Epithelial cell of esophagus (primary cell): ENCODE results near the gene ARHGAP40.
A peak's percentile ranks its signal among the peaks of the same experiment; 100 is the strongest.

Experiments
- DNase-seq: peaks from one replicate; pipeline ENCODE4 v3.0.0; 2010; ENCODE audit warnings: low read depth
- H3K4me3 ChIP-seq: 2 replicates; pipeline ENCODE4 v1.5.1; 2011; ENCODE audit warnings: mild to moderate bottlenecking, low read length, control low read depth
- TF ChIP-seq, protein P1 (sequence below): IDR thresholded peaks from 2 replicates; pipeline ENCODE4 v1.5.1; 2011; ENCODE audit warnings: low read depth, mild to moderate bottlenecking, low read length, control low read depth, inconsistent platforms; ENCODE audit not compliant: insufficient read depth; ENCODE audit errors: missing control alignments

Gene ARHGAP40

DNA sequence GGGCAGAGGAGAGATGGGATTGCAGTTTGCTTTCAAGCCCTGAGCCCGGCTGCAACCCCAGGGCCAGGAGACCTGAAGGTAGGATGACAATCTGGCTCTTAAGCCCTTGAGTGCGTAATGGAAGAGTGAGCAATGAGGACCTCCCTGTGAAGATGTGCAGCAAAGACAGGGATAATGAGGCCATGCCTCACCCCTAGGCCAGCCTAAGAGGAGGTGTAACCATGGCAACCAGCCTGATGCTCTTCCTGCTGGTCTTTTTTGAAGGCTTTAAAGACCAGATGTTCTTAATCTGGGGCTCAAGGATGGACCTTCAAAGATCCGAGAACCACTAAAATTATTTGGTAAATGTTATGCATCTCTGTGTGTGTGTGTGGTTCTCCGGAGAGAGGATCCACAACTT lies 8.2 kb downstream of the ARHGAP40 start:
- no peak overlapping the region for H3K4me3 ChIP-seq
- TF ChIP-seq, protein P1, sequence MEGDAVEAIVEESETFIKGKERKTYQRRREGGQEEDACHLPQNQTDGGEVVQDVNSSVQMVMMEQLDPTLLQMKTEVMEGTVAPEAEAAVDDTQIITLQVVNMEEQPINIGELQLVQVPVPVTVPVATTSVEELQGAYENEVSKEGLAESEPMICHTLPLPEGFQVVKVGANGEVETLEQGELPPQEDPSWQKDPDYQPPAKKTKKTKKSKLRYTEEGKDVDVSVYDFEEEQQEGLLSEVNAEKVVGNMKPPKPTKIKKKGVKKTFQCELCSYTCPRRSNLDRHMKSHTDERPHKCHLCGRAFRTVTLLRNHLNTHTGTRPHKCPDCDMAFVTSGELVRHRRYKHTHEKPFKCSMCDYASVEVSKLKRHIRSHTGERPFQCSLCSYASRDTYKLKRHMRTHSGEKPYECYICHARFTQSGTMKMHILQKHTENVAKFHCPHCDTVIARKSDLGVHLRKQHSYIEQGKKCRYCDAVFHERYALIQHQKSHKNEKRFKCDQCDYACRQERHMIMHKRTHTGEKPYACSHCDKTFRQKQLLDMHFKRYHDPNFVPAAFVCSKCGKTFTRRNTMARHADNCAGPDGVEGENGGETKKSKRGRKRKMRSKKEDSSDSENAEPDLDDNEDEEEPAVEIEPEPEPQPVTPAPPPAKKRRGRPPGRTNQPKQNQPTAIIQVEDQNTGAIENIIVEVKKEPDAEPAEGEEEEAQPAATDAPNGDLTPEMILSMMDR = no peak
- DNase-seq = no peak

DNA sequence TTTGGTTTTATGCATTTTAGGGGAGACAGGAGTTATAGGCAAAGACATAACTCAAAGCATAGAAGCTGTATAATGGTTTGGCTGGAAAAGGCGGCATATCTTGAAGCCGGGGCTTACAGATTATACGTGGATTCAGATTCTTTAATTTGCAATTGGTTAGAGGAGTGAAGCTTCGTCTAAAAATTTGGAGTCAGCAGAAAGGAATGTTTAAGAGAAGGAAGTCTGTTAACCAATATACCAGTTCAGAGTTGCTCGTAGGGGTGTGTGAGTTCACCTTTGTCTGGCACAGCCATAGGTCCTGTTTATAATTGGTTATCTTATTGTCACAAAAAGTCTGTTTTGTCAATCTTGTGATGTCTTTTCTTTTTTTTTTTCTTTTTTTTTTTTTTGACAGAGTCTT lies 8.9 kb downstream of the ARHGAP40 start:
- no peak overlapping the region for H3K4me3 ChIP-seq
- peak; percentile 70 for DNase-seq
- TF ChIP-seq, protein P1 = no peak

DNA sequence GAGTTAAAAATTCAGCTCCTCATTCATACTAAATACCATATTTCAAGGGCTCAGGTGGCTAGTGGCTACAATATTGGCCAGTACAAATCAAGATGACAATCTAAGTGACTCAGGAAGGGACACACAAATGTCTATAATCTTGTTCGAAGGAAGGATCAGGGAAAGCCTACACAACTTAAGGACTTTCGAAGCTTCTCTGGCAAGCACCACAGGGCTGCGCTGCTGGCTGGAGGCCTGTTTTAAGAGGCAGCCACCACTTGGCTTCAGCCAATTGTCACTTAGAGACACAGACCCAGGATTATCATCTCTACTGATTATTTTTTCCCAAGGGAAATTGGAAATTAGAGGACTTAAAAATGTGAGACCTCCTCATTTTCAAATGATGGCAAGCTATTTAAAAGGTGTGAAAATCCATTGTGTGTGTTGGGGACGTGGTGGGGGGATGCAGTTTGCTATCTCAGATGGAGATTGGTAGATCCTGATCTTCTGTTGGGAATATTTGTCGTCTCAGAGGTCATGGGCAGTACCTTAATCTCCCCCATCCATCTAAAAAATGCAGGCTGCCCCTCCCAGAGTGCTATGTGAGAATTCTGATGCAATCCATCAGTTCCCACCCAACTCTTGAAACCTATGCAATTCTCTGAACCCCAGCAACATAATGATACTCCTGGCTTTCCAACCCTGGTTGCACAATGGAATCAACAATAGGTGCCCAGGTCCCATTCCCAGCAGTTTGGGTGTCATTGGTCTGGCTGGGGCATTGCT lies 11.3 kb downstream of the ARHGAP40 start:
- TF ChIP-seq, protein P1 = no peak
- no peak for DNase-seq
- H3K4me3 ChIP-seq = no peak overlapping the region

DNA sequence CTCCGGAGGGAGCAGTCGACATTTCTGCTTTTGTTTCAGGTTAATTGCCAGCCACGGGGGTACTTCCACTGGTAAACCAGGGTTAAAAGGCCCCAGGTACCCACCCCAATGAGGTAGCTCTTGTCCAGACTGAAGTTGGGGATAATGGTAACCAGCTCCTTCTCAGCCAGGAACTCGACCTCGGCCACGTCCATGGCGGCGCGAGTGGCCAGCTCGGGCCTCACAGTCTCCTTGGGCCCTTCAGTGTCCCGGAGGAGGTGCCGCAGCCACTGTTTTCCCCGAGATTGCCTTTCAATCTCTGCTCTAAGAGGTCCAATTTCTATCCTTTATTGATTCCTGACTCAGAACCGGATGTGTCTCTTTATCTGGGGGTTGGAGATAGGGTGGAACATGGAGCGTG lies 13.7 kb downstream of the ARHGAP40 start:
- TF ChIP-seq, protein P1 = no peak
- no peak overlapping the region for H3K4me3 ChIP-seq
- DNase-seq = no peak

DNA sequence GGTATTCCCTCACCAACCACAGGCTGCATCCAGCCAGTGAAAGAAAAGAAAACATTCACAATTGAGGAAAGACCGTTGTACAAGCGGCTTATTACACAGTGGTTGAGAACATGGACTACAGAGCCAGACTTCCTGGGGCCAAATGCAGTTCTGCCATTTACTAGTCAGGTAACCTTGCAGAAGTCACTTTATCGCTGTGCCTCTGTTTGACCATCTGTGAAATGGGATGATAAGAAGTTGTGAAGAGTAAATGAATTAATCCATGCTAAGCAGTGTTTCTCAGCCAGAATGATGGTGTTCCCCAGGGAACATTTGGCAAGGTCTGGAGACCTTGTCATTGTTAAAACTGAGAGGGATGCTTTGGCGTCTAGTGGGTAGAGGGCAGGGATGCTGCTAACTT lies 14.8 kb downstream of the ARHGAP40 start:
- no peak for DNase-seq
- TF ChIP-seq, protein P1 = no peak
- H3K4me3 ChIP-seq = no peak overlapping the region

DNA sequence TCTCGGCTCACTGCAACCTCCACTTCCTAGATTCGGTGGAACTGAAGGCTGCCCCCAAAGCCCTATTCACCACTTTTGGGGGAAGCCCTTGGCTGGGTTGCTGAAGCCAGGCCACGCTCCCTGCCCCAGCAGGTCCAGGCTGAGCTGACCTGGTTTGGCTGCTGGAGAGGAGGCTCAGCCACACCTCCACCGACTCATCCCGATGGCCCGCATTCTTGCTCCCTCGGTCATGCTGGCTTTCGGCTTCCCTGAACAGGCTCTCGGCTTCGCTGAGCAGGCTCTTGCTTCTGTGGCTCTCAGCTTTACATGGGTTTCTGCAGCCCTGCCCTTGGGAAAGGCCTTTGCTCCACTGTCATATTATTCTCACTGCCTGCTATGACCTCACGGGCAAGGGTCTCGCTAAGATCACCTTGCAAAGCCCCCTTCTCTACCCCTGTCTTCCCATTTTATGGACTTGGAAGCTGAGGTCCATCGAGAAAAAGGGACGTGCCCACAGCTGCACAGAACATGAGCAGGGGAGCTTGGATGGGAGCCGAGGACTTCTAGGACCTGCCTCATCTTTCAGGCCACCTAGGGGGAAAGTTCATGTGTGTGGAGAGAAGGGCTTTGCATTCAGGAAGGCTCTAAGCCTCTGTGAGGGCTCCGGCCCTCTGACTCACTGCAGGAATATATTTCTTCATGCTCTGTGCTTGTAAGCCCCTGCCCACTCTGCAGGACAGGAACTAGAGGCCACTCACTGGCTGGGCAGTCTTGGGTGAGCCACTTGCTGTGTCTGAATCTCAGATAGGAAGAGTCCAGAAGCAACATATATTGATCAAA lies 15.6 kb downstream of the ARHGAP40 start:
- DNase-seq = peak; percentile 92
- H3K4me3 ChIP-seq = no peak overlapping the region
- TF ChIP-seq, protein P1 = no peak
